Progenitor cell of endocrine pancreas (in vitro differentiated cells): Measurements from ENCODE around the gene CDHR3. TPM values are rescaled to one million over a fixed set of nuclear protein-coding genes. Genes with fewer than 3 reads are reported as not detected.

ENCODE experiments used
- DNase-seq: peaks from one replicate; pipeline ENCODE4 v3.0.0; 2021; ENCODE audit warnings: low spot score; ENCODE audit not compliant: unreplicated experiment
- H3K27ac Mint-ChIP-seq: 2 replicates; pipeline ENCODE4 v1.8.0; 2021; ENCODE audit warnings: mild to moderate bottlenecking, moderate library complexity, mixed read lengths
- H3K27me3 Mint-ChIP-seq: 2 replicates; pipeline ENCODE4 v1.8.0; 2021; ENCODE audit warnings: mixed read lengths
- H3K36me3 Mint-ChIP-seq: 2 replicates; pipeline ENCODE4 v1.8.0; 2022; ENCODE audit warnings: mixed read lengths; ENCODE audit not compliant: insufficient read depth
- H3K4me1 Mint-ChIP-seq: 2 replicates; pipeline ENCODE4 v1.8.0; 2021; ENCODE audit warnings: low read depth, mixed read lengths
- H3K4me3 Mint-ChIP-seq: 2 replicates; pipeline ENCODE4 v1.8.0; 2021; ENCODE audit warnings: low read depth, mild to moderate bottlenecking, moderate library complexity, mixed read lengths
- H3K9me3 Mint-ChIP-seq: 2 replicates; pipeline ENCODE4 v1.8.0; 2021; ENCODE audit warnings: low read depth, mixed read lengths
- total RNA-seq: library from RNA; stranded (reverse); gene quantifications from 2 replicates; pipeline ENCODE4 v1.2.1, GENCODE V29; 2021
- TF ChIP-seq, protein P1 (sequence below): fragments of 200-600 bp; sonication (generic); IDR thresholded peaks from one replicate; pipeline ENCODE4 v1.5.0; 2021; ENCODE audit warnings: antibody characterized with exemption, mild to moderate bottlenecking; ENCODE audit not compliant: unreplicated experiment

The CDHR3 gene
- total RNA-seq, 1 donor from 2014 or later: 15.7 TPM

DNA sequence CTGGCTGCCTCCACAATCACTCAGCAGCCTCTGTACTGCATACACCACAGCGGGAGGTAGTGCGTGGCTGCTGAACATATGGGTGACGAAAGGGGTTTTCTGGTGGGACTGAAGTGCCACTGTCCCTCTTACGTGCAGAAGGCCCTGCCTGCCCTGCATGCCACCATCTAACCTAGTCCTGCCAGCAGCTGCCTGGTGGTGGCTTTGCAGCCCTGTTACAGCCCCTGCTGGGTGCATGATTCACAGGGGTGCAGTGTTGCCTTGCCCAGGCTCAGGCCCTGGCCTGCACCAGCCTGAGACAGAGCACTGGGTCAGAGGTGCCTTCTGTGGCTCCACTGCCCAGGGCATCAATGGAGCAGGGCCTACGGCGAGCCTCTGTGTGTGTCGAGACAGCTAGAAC, 98.9 kb downstream of the CDHR3 start:
- Mint-ChIP-seq H3K27ac (no peak overlapping the region), H3K4me3 (no peak overlapping the region), H3K27me3 (peaks cover 17% of the 10 kb centered on the region), H3K4me1 (peaks cover 22% of the 10 kb centered on the region), H3K9me3 (peaks cover 4% of the 10 kb centered on the region), H3K36me3 (no peaks in the 10 kb centered on the region)
- TF ChIP-seq, protein P1, sequence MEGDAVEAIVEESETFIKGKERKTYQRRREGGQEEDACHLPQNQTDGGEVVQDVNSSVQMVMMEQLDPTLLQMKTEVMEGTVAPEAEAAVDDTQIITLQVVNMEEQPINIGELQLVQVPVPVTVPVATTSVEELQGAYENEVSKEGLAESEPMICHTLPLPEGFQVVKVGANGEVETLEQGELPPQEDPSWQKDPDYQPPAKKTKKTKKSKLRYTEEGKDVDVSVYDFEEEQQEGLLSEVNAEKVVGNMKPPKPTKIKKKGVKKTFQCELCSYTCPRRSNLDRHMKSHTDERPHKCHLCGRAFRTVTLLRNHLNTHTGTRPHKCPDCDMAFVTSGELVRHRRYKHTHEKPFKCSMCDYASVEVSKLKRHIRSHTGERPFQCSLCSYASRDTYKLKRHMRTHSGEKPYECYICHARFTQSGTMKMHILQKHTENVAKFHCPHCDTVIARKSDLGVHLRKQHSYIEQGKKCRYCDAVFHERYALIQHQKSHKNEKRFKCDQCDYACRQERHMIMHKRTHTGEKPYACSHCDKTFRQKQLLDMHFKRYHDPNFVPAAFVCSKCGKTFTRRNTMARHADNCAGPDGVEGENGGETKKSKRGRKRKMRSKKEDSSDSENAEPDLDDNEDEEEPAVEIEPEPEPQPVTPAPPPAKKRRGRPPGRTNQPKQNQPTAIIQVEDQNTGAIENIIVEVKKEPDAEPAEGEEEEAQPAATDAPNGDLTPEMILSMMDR: no peak
- DNase-seq: no peak

DNA sequence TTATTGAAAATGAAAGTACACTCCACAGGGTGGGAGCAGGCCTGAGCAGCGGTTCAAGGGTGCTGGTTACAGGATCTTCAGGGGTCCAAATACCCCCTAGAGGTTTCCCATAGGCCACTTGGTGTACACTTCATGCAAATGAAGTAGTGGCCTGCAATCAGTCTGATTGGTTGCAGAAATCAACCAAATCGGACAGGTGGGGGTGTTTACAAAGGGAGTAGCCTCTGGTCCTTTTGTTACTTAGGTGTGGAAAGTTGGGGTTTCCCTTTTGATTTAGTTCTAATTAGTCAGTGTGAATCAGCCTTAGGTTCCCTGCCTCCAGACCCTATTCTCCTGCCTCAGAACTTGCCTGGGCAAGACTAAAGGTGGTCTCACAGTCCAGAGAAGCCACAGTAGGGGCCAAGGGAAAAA, 99.5 kb downstream of the CDHR3 start:
- Mint-ChIP-seq H3K4me3 (no peak overlapping the region), H3K9me3 (peaks cover 4% of the 10 kb centered on the region), H3K36me3 (no peaks in the 10 kb centered on the region), H3K4me1 (peaks cover 22% of the 10 kb centered on the region), H3K27ac (no peak overlapping the region), H3K27me3 (peaks cover 17% of the 10 kb centered on the region)
- DNase-seq: no peak
- TF ChIP-seq, protein P1: no peak

DNA sequence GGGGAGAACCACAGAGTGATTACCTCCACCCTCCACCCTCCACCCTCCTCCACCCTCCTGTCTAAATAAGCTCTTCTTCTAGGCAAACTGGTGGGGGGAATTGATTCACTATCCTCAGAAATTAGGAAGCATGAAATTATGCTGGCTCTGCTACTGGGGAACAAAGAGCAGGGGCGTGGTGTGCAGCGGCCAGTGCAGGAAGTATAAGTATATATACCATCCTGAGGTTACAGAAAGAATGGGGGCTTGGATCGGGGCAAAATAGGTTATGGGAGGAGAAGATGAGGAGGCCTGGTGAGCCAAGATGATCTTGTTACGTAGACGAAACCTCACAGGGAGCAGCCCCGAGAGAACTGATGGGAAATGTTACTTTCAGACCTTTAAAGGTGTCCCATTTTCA, 100.0 kb downstream of the CDHR3 start:
- no peak for DNase-seq
- H3K27ac Mint-ChIP-seq: no peak overlapping the region

DNA sequence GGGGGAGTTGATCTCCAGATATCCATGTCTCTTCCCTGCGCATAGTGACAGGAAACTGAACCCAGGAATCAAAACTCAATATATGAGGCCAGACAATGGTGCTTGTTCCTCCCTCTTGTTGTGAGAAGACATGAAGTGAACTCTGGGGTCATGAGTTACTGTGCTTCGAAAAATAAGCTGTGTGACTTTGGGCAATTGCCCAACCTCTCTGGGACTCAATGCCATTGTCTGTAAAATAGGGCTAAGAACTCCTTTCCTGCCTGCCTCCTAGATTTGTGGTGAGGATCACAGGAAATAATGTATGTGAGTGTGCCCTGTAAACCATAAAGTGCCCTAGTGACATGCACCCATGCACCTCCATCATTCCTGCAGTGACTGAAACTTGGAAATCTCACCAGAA, 100.6 kb downstream of the CDHR3 start:
- Mint-ChIP-seq H3K27me3 (peaks cover 17% of the 10 kb centered on the region), H3K27ac (no peak overlapping the region), H3K9me3 (peaks cover 4% of the 10 kb centered on the region), H3K4me1 (peaks cover 20% of the 10 kb centered on the region), H3K36me3 (no peaks in the 10 kb centered on the region), H3K4me3 (no peak overlapping the region)
- TF ChIP-seq, protein P1: no peak
- no peak for DNase-seq

More for the DNA sequence above, 100.0 kb downstream of the CDHR3 start:
- Mint-ChIP-seq H3K36me3 (no peaks in the 10 kb centered on the region), H3K4me1 (peaks cover 21% of the 10 kb centered on the region), H3K27me3 (peaks cover 17% of the 10 kb centered on the region), H3K9me3 (peaks cover 4% of the 10 kb centered on the region), H3K4me3 (no peak overlapping the region)
- TF ChIP-seq, protein P1: no peak

DNA sequence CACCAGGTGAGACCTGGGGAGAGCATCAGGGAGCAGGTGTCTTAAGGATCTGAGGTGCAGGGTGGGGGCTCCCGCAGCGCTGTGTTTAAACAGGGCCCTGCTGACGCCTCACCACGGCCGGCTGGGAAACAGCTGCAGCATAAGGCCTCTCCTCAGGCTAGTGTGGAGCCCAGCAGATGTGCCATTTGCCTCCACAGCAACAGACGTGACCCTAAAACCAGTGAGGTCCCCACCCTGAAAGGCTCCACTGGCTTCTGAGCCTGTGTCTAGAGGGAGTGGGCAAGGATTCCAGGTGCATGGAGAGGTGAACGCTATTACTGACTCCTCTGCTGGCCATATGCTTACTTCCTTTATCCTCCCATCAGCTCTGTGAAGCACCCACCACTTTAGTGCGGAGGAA, 101.3 kb downstream of the CDHR3 start:
- TF ChIP-seq, protein P1: no peak
- no peak for DNase-seq
- Mint-ChIP-seq H3K27me3 (peaks cover 13% of the 10 kb centered on the region), H3K9me3 (peaks cover 4% of the 10 kb centered on the region), H3K4me3 (no peak overlapping the region), H3K4me1 (peaks cover 19% of the 10 kb centered on the region), H3K27ac (no peak overlapping the region), H3K36me3 (no peaks in the 10 kb centered on the region)
